ENCODE measurements around the gene METRN.

DNA sequence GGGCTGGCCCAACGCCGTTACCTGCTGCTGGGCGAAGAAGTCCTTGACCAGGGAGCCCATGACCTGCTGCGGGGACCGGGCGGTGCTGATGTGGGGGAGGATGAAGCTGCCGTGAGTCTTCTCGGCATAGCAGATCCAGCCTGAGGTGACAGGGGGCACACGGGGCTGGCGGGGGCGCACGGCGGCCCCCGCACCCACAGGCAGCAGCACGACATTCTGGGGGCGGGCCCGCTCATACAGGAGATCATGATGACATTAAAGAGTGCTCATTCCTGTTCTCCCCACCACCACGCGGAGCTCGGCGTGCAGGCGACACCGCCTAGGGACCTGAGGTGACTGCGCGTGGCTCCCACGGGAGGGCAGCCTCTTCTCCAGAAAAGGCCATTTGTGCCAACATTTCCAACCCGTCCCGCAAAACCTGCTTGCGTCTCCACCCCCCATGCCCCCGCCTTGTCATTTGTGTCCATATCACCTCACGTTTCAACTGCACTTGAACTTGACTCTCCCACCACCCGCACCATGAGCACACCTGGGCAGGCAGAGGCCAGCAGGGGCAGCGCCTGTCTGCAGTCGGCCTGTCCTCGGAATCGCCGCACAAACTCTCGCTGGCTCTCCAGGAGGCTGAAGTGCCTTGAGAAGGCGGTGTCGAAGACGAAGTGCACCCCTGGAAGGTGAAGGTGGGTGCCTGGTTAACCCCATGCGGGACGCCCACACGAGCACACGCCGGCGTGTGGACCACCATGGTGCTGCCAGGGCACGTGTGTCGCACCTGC, 19.5 kb downstream of the METRN start:
- TF ChIP-seq, protein P1, sequence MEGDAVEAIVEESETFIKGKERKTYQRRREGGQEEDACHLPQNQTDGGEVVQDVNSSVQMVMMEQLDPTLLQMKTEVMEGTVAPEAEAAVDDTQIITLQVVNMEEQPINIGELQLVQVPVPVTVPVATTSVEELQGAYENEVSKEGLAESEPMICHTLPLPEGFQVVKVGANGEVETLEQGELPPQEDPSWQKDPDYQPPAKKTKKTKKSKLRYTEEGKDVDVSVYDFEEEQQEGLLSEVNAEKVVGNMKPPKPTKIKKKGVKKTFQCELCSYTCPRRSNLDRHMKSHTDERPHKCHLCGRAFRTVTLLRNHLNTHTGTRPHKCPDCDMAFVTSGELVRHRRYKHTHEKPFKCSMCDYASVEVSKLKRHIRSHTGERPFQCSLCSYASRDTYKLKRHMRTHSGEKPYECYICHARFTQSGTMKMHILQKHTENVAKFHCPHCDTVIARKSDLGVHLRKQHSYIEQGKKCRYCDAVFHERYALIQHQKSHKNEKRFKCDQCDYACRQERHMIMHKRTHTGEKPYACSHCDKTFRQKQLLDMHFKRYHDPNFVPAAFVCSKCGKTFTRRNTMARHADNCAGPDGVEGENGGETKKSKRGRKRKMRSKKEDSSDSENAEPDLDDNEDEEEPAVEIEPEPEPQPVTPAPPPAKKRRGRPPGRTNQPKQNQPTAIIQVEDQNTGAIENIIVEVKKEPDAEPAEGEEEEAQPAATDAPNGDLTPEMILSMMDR (conservative IDR thresholded peaks at IDR 0.05; ENCODE audit: low read length) = no peak
- no peak for TF ChIP-seq EZH2phosphoT487 (IDR thresholded peaks at IDR 0.05; ENCODE audit: borderline replicate concordance)

All from Loucy (cell line).